GM12872 (cell line): ENCODE results near the gene PRKG1.

ENCODE experiments used
- CTCF ChIP-seq: IDR thresholded peaks from 3 replicates; pipeline ENCODE4 v1.5.1; 2011; ENCODE audit warnings: low read depth, mild to moderate bottlenecking, low read length, moderate library complexity; ENCODE audit not compliant: insufficient read depth

Gene PRKG1

GRCh38 chr10:52313933-52314821 lies 1239.9 kb downstream of the PRKG1 start, which contains the start of gene DKK1:
TSS of gene DKK1 (plus strand) at chr10:52314281. CDS start at chr10:52314435, 154 bp downstream.
- peak; percentile 71 for TF ChIP-seq CTCF

- TF ChIP-seq CTCF, result no peak
Measured at GRCh38 chr10:52314822-52315552, 1240.7 kb downstream of the PRKG1 start.

GRCh38 chr10:52316001-52316400 lies 1241.7 kb downstream of the PRKG1 start:
- TF ChIP-seq CTCF, result no peak

GRCh38 chr10:52316500-52316899 lies 1242.2 kb downstream of the PRKG1 start:
- no peak for TF ChIP-seq CTCF

GRCh38 chr10:52318136-52318701 lies 1243.9 kb downstream of the PRKG1 start:
- TF ChIP-seq CTCF, result no peak

GRCh38 chr10:52318822-52319464 lies 1244.7 kb downstream of the PRKG1 start:
- no peak for TF ChIP-seq CTCF

GRCh38 chr10:52319926-52320325 lies 1245.6 kb downstream of the PRKG1 start:
- no peak for TF ChIP-seq CTCF
